Measurements from ENCODE around the gene GABRA4.

The GABRA4 gene

DNA sequence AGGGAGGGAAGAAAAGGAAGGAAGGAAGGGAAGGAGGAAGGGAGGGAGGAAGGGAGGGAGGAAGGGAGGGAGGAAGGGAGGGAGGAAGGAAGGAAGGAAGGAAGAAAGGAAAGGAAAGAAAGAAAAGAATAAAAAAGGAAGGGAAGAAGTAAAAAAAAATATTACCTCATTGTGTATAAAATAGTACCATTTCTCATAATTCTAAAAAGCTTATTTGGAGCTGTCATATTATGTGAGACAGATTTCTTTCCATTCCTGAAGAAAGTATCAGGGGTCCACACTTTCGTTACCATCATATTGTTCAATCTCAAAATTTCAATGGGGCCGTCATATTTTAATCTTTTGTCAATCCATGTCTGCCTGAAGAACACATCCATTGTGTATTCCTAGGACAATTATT, 16.1 kb downstream of the GABRA4 start:
- DNase-seq: no peak

DNA sequence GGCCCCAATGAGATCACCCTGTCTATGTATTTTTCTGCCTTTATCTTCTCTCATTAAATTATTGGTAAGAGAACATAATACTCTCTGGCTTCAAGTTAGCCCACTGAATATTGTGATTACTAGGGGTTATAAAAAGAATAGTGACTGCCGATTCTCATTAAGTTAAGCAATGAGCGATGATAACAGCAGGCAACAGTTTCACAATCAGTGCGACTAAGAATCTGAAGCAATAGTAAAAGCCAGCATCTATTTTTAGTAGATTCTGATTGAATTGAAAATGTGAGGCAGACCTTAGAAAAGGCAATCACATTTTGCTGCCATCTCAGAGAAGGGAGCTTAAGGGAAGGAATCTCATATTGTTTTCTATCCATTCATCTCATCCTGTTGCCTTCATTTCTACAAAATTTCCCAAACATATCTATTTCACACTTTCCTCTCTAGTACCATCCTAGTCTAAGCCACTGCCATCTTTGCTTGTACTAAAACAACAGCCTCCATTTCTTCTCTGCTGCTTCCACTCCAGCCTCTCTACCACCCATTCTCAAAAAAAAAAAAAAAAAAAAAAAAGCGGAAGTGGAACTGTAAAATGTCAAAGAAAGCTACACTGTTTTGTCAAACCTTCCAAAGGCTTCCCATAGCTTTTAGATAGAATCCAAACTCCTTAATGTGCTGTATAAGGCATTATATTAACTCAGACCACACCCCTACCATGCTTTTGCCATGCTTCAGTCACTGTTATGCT, 17.4 kb downstream of the GABRA4 start:
- no peak for DNase-seq

DNA sequence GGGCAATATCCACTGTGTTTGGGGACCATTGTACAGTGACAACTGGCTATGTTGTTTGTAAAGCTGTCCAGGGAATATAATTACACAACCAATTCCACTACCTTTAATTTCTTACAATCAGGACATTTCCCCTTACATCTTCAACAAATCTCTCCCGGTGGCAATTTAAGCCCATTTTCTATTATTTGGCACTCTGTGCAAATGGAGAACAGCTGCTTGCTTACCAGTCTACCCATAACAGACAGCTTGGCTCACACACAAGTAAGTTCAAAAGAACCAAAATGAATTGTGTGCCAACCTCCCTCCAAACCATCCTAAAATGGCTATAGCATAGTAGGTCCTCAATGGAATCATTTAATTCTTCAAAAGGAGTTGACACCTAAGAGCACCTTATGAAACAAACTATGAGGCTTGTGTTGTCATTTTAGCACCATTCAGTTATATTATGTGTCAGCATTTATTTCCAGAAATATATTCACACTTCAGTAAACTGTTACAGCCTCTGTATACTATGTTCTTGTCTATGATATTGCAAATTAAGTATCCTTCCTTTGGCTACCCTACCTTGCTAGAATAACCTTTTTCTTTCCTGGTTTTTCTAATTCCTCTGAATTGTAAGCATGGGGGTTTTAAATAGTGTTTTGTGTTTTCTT, 18.4 kb downstream of the GABRA4 start:
- DNase-seq: no peak

DNA sequence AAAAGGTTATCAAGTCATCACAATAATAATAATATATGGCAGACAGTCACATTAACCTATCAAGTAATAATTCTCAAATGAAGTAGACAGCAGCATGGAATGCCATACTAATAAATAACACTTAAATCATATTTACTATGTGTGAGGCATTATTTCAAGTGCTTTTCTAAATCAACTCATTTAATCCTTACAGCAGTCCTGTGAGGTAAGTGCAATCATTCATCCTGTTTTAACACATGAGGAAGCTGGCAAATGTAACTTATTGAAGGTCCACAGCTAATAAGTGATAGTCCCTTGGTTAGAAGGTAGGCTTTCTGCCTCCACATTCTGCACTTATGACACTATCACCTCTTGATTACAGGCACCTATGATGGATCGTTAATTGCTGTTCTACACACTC, 24.5 kb downstream of the GABRA4 start:
- no peak for DNase-seq

DNA sequence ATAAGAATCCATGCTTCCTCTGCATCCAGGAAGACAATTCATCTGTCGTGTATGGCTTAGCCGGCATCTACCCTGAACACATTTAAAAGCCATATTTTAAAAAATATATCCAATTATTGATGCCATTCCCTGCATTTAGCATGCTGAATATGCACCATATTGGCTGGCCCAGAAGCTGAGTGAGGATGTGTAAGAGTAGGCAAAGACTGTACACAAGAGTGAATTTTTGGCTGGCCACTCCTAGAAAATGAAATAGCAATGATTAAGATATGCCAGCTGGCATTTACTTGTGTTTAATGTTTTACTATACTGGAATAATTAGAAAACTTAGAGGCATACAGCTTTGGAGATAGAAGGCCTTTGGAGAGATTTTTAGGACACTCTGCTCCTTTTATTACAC, 25.8 kb downstream of the GABRA4 start:
- DNase-seq: no peak

DNA sequence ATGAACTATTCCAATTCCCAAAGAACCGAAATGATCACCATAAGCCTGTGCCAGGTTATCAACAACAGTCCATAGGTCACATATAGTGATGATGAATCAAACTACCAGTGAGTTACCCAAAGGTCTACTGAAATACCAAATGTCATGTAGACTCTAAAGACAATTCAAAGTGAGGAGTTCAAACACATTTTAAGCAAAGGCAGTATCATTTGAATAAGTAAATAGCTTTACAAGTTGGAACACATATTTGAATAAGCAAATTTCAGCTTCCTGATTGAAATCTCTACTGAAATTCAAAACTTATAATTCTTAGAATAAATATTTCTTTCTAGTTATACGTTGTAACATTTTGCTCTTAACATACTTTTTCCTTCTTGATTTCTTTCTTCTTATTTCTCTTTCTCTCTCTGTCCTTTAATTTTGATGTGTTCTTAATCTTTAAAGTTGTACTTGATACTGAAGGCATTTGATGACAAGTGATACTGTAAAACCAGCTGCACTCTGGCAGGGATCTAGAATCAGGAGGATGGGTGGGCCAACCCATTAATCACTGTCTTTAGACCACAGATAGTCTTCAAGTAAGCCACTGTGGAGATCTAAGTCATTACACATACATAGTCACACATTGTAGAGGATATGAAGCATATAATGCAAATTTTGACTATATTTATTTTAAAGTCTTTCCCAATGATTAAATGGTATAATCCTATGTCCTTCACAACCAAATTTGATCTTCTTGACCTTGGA, 34.5 kb downstream of the GABRA4 start:
- DNase-seq: no peak

DNA sequence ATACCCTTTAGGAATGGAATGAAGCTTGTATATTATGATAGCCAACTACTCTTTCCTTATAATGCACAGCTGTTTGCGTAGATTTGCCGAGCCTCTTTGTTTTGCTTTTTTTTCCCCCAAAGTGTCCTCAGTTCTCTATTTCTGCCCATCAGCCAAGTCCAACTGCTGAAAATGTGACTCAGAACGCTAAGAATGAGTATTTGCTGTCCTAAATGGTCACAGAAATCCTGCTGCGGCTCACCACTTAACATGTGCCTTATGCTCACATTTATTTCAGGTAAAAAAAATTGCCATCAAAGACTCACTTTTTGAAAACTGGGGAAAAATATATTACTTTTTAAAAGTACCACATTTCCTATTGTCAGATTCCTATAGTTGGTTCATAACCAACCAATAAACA, 36.9 kb downstream of the GABRA4 start:
- no peak for DNase-seq

DNA sequence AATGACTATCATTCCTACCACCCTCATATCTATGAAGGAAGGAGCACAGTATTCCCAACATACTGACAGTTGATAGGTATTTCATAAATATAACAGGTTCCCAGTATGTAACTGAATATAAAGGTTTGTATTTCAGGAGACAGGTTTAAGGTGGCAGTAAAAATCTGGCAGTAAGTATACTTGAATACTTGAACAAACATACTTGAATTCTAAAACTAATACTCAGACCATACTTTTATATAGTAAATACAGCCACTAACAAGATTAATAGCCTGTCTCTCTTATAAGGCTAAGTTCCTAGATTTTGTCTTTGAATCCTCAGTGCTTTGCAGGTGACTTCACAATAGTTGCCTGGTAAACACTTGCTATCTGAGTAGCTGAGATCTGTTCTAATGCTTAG, 37.8 kb downstream of the GABRA4 start:
- DNase-seq: no peak

DNA sequence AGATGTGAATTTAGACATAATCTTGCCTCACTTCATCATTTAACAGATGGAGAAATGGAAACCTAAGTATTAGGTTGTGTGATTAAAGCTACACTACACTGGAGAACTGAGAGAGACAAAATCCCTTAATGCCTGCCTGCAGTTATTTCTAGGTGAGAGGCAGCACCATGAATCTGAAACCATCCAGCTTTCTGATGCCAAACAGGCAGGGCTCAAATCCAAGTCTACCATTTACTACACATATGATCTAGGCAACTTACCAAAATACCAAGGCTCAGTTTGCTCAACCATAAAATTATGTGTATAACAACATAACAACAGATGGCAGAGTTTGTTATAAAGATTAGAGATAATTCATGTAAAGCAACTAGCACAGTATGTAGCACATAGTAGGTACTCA, 38.7 kb downstream of the GABRA4 start:
- no peak for DNase-seq

DNA sequence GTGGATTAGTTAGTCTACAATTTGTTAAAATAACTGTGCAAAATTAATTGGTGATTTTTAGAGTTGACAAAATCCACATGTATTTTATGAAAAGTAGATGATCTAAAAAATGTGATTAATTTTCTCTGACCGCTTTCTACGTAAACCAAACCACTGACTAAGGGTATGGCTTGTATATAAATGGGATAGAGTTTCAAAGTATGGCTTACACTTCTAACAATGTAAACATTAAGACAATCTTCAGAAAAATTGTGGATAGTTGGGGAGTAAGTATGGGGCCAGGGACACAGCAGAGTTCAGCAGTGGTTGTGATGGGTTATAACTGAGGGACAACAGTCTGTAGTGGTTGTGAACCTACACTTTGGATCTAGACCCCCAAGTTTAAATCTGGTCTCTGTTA, 39.8 kb downstream of the GABRA4 start:
- DNase-seq: no peak

DNA sequence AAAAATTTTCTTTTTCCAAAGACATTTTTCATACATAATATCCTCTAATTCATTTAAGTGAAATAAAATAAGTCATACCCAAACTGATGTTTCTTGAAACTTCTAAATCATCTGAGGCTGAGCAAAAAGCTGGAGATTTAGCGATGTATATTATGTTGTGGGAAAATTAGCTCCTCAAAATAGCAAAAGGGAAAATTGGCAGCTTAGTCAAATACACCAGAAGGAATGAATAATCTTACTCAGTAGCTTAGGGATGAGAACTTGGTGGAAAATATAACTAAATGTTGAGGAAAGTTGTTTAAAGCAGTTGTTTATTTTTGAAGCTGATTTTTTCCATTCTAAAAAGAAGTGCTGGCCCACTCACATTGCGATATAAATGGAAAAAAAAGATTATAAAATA, 40.9 kb downstream of the GABRA4 start:
- DNase-seq: no peak

DNA sequence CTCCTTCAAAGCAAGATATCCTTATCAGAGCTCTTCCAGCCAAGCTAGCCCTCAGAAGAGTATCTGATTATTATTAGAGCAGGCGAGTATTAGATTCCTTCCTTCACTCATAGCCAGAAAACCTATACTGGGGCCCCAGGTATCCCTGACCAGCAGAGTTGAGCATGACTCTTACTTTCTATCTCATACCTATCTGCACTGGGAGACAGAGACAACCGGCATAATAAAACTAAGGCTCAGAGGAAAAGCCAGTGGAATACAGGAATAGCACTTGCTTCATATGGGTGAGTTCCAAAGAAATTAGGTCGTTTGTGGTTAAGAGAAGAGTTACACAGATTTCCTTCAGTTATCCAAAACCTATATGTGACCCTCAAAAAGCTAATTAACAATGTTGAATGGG, 42.6 kb downstream of the GABRA4 start:
- DNase-seq: no peak

DNA sequence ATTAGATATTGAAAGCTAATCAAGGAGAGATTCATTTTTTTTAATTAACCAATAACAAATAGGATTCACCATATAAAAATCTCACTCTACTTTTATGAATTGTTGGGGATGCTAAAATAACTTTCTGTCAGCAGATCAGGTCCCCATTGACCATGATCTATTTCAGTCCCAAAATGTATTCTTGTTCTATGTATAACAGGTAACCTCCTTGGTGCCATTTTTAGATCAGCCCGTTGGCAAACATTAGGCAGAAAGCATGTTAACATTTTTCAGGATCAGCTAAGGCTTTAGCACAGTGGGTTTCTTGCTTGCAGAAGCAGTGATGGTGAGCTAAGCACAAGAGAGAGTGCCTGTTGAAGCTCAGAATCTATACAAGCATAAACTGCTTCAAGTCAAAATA, 43.6 kb downstream of the GABRA4 start:
- no peak for DNase-seq

DNA sequence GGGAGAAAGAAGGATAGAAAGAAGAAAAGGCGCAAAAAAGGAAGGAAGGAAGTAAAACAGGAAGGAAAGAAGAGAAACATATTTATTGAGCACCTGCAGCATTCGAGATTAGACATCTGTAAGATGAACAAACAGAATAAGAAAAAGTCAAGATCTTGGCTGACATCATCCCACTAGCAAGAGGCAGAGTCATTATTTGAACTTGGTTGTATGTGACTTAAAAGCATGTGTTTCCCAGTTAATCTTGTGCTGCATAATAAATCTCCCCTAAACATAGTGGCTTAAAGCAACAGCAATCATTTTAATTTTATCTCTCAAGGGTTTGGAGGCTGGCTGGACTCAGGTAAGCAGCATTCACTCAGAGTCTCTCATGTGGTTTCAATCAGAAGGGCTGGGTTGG, 45.8 kb downstream of the GABRA4 start:
- DNase-seq: no peak

DNA sequence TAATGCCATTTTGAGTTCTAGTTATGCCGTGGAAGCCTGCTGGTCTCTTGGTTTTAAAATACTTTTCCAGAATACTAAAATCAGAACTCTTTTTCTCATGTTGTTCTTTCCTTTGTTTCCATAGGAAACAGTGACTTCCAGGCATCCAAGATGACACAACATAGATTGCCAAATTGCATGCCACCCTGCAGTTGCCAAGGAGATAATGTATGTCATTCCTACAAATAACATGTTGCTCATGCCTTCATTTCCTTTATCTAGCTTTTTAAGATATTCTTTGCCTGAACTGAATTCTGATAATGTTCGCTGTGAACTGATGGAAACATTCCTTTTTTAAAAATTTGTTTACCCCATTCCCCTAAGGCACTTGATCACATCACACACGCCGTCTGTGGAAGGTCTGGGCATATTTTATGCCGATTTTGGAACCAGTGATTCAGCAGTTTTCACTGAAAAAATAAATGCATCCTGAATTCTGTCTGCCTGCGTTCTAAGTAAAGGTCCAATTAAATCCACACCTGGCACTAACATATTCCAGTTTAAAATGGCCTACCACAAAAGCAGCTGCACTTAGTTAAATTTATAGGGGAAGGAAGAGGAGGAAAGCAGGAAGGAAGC, 46.4 kb downstream of the GABRA4 start:
- DNase-seq: no peak

DNA sequence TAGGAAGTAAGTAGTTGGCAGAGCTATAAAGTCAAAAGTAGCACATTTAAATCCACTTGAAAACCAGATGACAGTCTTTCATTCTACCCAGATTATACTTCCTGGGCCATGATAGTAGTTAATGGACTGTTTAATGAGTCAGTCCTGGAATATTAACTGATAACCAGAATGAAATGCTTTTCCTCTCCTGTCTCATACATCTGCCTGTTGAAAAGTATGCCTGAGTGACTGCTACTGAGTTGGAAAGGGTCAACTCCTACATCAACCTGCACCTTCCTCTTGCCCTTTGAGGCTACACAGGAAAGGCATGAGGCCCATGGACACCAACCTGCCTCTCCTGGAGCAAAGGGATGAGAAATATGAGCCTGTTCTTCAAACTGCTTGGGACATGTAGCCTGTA, 48.3 kb downstream of the GABRA4 start:
- DNase-seq: no peak

DNA sequence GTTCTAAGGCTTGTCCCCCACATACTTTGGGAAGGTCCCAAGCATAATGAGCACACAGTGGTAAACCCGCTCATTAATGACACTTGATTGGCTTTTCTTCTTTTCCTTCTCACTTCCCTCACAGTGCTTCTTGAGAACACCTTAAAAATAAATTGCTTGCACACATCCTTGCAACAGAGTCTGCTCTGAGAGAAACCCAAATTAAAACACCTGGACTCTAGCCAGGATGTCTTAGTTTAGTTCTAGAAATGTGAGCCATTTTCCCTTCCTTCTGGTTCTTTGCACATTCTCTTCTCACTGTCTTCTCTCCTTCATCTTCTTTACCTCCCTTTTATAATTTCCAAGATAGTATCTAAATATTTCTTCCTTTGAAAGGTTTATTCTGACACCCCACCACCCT, 49.0 kb downstream of the GABRA4 start:
- DNase-seq: no peak

DNA sequence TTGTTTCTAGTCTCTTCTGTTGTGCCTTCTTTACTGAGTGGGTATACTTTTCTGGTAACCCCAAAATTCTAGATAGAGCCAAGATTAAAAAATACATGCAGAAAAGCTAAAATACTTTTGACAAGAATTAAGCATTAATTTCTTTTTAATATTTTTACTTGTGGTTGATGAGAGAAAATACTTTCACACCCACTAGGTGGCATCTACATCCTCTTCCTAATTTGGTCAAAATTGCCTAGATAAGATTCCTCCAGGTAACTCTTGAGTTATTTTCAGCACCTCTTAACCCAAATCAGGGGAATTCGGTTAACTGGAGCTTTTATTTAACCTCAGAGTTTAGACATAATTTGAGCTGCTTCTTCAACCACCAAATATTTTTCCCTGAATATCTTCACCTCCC, 55.9 kb downstream of the GABRA4 start:
- DNase-seq: no peak

DNA sequence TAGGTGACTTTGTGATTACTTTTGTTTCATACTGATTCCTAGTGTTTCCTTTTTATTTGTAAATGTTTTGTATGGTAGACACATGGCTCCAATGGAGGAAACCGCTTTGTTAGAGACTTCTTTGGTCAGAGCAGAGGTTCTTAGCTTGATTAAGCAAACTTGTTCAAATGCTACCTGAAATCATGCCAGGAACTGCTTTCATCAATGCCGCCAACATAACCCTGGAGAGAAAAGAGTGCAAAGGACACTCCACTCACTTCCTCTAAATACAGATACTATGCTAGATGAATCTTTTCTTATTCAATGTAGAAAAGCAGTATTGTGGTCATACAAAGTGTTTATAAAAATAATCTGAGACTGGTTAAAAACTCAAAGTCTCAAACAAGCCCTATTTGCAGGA, 58.7 kb downstream of the GABRA4 start:
- DNase-seq: no peak

DNA sequence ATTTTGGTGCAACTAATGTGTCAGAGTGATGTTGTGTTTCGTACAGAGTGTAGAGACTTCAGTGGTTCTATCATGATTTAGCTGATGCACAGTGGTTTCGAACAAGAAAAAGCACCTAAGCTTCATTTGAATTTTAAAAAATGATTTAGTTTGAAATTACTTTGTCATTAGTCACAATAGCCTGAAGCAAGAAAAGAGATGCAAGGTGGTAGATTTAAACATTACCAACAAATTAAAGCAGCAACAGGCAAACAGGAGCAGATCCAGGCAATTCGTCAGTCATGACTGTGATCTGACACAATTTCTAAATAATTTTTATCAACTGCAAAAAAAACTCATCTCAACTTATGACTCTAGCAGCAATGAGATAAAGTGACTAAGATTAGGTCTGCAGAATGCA, 59.7 kb downstream of the GABRA4 start:
- DNase-seq: no peak

DNA sequence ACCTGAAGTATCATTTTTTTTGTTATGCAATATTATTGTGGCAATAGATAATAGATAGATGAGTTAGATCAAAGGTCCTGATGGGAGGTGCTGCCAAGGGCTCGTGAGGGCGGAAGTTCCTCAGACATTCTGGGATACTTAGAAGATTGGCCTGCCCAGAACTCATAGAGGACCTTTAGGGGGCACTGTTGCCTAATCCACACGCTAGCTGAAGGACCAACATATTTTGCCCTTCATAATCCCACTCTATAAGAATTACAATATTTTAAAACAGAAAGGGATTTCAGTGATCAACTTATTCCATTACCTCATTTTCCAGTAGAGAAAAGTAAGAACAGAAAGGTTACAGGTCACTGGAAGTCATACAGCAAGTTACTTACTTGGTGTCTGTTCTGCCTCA, 61.4 kb downstream of the GABRA4 start:
- DNase-seq: no peak

DNA sequence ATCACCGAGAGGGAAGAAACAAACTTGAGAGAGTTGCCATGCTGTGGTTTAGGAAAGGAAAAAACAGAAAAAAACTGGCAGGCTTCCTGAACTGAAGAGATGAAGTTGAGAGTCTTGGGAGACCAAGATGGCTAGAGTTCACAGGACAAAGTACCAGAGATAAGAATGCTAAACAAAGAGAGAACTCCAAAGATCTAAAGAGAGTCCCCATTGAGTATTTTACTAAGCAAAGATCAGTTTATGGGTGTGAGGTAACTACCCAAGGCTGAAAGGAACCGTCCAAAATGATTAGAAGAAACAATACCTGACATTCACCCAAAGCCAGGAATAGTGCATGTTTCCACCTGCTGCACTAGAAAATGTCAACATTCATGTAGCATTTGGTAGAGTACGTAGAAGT, 62.5 kb downstream of the GABRA4 start:
- DNase-seq: no peak

DNA sequence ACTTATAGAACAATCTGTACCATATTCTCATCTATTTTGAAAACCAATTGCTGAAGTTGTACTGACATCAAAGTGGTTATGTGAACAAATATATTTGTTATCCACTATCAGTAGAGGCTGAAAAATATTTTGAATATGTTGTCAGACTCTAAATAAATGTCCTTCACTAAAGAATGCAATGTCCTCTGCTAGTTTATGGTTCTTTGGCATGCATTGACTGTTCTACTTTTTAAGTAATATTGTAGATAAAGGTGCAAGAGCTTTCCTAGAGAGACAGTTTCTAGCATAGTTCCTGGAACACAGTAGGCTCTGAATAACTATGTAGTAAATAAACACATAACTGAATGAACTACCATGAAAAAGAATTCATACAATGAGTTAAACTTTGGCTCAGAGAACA, 66.2 kb downstream of the GABRA4 start:
- no peak for DNase-seq

Measured in KG1 (cell line).